GM19452 (cell line): ENCODE data around the gene DPP10.

Experiments used
- ATAC-seq: cut with Tn5 transposase; IDR thresholded peaks from one replicate; pipeline ENCODE4 v1.9.1; 2021; ENCODE audit not compliant: unreplicated experiment

Gene DPP10

GRCh38 chr2:115833196-115833595 lies 1390.8 kb downstream of the DPP10 start:
- no peak for ATAC-seq

GRCh38 chr2:115838539-115838938 lies 1396.1 kb downstream of the DPP10 start:
- no peak for ATAC-seq

- no peak for ATAC-seq
Observed at GRCh38 chr2:115842306-115842705, 1399.9 kb downstream of the DPP10 start.

GRCh38 chr2:115848192-115848591 lies 1405.8 kb downstream of the DPP10 start:
- ATAC-seq: no peak

GRCh38 chr2:115867024-115867423 lies 1424.6 kb downstream of the DPP10 start:
- ATAC-seq: no peak

GRCh38 chr2:115874427-115874826 lies 1432.0 kb downstream of the DPP10 start:
- no peak for ATAC-seq

GRCh38 chr2:115880558-115880957 lies 1438.1 kb downstream of the DPP10 start:
- ATAC-seq: no peak

- no peak for ATAC-seq
Observed at GRCh38 chr2:115887209-115887776, 1444.9 kb downstream of the DPP10 start.
